ENCODE measurements around the gene GIPC2. TPM values are rescaled to one million over a fixed set of nuclear protein-coding genes. Genes with fewer than 3 reads are reported as not detected.

Gene GIPC2
- total RNA-seq, 1 donor from 2014 or later: 0.64 TPM

GRCh38 chr1:78091215-78091813, 45.5 kb downstream of the GIPC2 start:
- TF ChIP-seq CTCF (IDR thresholded peaks at IDR 0.05): no peak
- Histone ChIP-seq H3K27me3 (no peaks in the 10 kb centered on the region), H3K27ac (no peak overlapping the region), H3K4me3 (no peak overlapping the region), H3K4me1 (no peaks in the 10 kb centered on the region), H3K9me3 (no peaks in the 10 kb centered on the region), H3K36me3 (no peaks in the 10 kb centered on the region)
- intact Hi-C loops (cut with DNase I): no loop called here
- no peak for DNase-seq (ENCODE audit: low spot score in 2 of 2)

GRCh38 chr1:78091886-78092285, 46.1 kb downstream of the GIPC2 start:
- no peak for TF ChIP-seq CTCF (IDR thresholded peaks at IDR 0.05)
- Histone ChIP-seq H3K4me1 (peaks cover 0 to 2% of the 10 kb centered on the region in 2 donors), H3K27ac (no peak overlapping the region), H3K36me3 (no peaks in the 10 kb centered on the region), H3K27me3 (no peaks in the 10 kb centered on the region), H3K9me3 (no peaks in the 10 kb centered on the region), H3K4me3 (no peak overlapping the region)
- no peak for DNase-seq (ENCODE audit: low spot score in 2 of 2)
- intact Hi-C loops (cut with DNase I): no loop called here

- TF ChIP-seq CTCF (IDR thresholded peaks at IDR 0.05): no peak
- intact Hi-C loops (cut with DNase I): no loop called here
- Histone ChIP-seq H3K9me3 (no peaks in the 10 kb centered on the region), H3K4me1 (peaks cover 0 to 9% of the 10 kb centered on the region in 2 donors), H3K27me3 (no peaks in the 10 kb centered on the region), H3K27ac (no peak overlapping the region), H3K36me3 (no peaks in the 10 kb centered on the region), H3K4me3 (no peak overlapping the region)
- DNase-seq (ENCODE audit: low spot score in 2 of 2): no peak
Observed at GRCh38 chr1:78092643-78093042, 46.9 kb downstream of the GIPC2 start.

- Histone ChIP-seq H3K27me3 (no peaks in the 10 kb centered on the region), H3K9me3 (no peaks in the 10 kb centered on the region), H3K4me1 (peaks cover 0 to 9% of the 10 kb centered on the region in 2 donors), H3K27ac (no peak overlapping the region), H3K36me3 (no peaks in the 10 kb centered on the region), H3K4me3 (no peak overlapping the region)
- intact Hi-C loops (cut with DNase I): no loop called here
- TF ChIP-seq CTCF (IDR thresholded peaks at IDR 0.05): no peak
- no peak for DNase-seq (ENCODE audit: low spot score in 2 of 2)
Observed at GRCh38 chr1:78093560-78093959, 47.8 kb downstream of the GIPC2 start.

- H3K27me3 ChIP-seq: no peaks in the 10 kb centered on the region
- TF ChIP-seq CTCF (IDR thresholded peaks at IDR 0.05): no peak
- H3K4me3 ChIP-seq: no peak overlapping the region
- H3K4me1 ChIP-seq: peaks cover 0 to 9% of the 10 kb centered on the region in 2 donors
- no peaks in the 10 kb centered on the region for H3K36me3 ChIP-seq
- intact Hi-C loops (cut with DNase I): no loop called here
- no peak for DNase-seq (ENCODE audit: low spot score in 2 of 2)
- H3K27ac ChIP-seq: no peak overlapping the region
- H3K9me3 ChIP-seq: no peaks in the 10 kb centered on the region
Observed at GRCh38 chr1:78094639-78095038, 48.9 kb downstream of the GIPC2 start.

GRCh38 chr1:78095593-78095992, 49.8 kb downstream of the GIPC2 start:
- H3K9me3 ChIP-seq: no peaks in the 10 kb centered on the region
- H3K4me3 ChIP-seq: no peak overlapping the region
- intact Hi-C loops (cut with DNase I): no loop called here
- no peak overlapping the region for H3K27ac ChIP-seq
- DNase-seq (ENCODE audit: low spot score in 2 of 2): no peak
- no peaks in the 10 kb centered on the region for H3K27me3 ChIP-seq
- no peaks in the 10 kb centered on the region for H3K36me3 ChIP-seq
- H3K4me1 ChIP-seq: peaks cover 0 to 12% of the 10 kb centered on the region in 2 donors
- no peak for TF ChIP-seq CTCF (IDR thresholded peaks at IDR 0.05)
